Stomach (tissue), 9 donors: ENCODE measurements around the gene USP46. TPM values are rescaled to one million over a fixed set of nuclear protein-coding genes. Genes with fewer than 3 reads are reported as not detected.

Experiments used
- DNase-seq, 2 donors: peaks; one replicate each; pipeline versions ENCODE4 v3.0.0 to v3.0.0-alpha.2; 2013 to 2019
- H3K27ac ChIP-seq, 5 donors: fragments of 200-600 bp in 4 of 5; sonication (generic) in 4 of 5; one replicate each; pipeline ENCODE4 v1.5.1; 2013 to 2019; ENCODE audit warnings: mild to moderate bottlenecking in 1 of 5, moderate library complexity in 1 of 5
- H3K27me3 ChIP-seq, 3 donors: fragments of 200-600 bp; sonication (generic); one replicate each; pipeline ENCODE4 v1.5.1; 2017 to 2019; ENCODE audit warnings: mixed run types in 1 of 3
- H3K36me3 ChIP-seq, 4 donors: fragments of 200-600 bp; sonication (generic); 1 replicate in 3 of 4; 2 replicates in 1 of 4; pipeline ENCODE4 v1.5.1; 2016 to 2019
- H3K4me1 ChIP-seq, 4 donors: fragments of 200-600 bp; sonication (generic); one replicate each; pipeline ENCODE4 v1.5.1; 2016 to 2019
- H3K4me3 ChIP-seq, 4 donors: fragments of 200-600 bp; sonication (generic) in 3 of 4; one replicate each; pipeline ENCODE4 v1.5.1; 2016 to 2019; ENCODE audit warnings: mild to moderate bottlenecking in 1 of 4
- H3K9me3 ChIP-seq, 4 donors: fragments of 200-600 bp; sonication (generic); one replicate each; pipeline ENCODE4 v1.5.1; 2016 to 2019
- CTCF ChIP-seq, 7 experiments: fragments of 450-650 bp in 4 of 7; fragments of 200-600 bp in 3 of 7; sonication (generic) in 3 of 7; IDR thresholded peaks; one replicate each; pipeline ENCODE4 v1.5.1; 2016 to 2019; ENCODE audit warnings: antibody characterized with exemption in 7 of 7, control low read depth in 2 of 7, mild to moderate bottlenecking in 1 of 7
- EP300 ChIP-seq: sonication (generic); formaldehyde crosslinking; IDR thresholded peaks from one replicate; pipeline ENCODE4 v1.6.1; 2017; ENCODE audit warnings: antibody characterized with exemption
- POLR2A ChIP-seq, 4 donors: fragments of 450-650 bp; IDR thresholded peaks; one replicate each; pipeline ENCODE4 v1.6.1; 2016; ENCODE audit warnings: antibody characterized with exemption in 4 of 4, control low read depth in 2 of 4, mild to moderate bottlenecking in 1 of 4, moderate library complexity in 1 of 4
- POLR2AphosphoS5 ChIP-seq, 3 donors: sonication (generic); formaldehyde crosslinking; IDR thresholded peaks; one replicate each; pipeline ENCODE4 v1.6.1; 2016; ENCODE audit warnings: antibody characterized with exemption in 3 of 3
- WGBS, 5 donors: extraction: QIAGEN DNeasy Blood & Tissue Kit in 3 of 5; methylation state at CpG; one replicate each; pipeline versions ENCODE4 v1.1.5 to v1.1.7; 2013 to 2018; 5-methylcytosine and 5-hydroxymethylcytosine counted together
- intact Hi-C: fragments of 100-400 bp; cut with DNase I; formaldehyde crosslinking; loops from one replicate; pipeline ENCODE4 v1.15.1; 2023; ENCODE audit warnings: low total_unique reads
- polyA plus RNA-seq, 3 donors: library from polyadenylated mRNA; stranded (reverse); fragments of 200-250 nt; gene quantifications; one replicate each; pipeline ENCODE4 v1.2.3, GENCODE V29; 2013
- total RNA-seq, 5 donors: library from RNA; depleted of rRNA; stranded (reverse); fragments of >200 nt; gene quantifications; one replicate each; pipeline versions ENCODE4 v1.1.0 to v1.2.3, GENCODE V29; 2014 to 2016
- donor health status: healthy with polysubstance abuse.
- donor health status: Bipolar disorder and iron deficiency.
- donor health status: healthy.

USP46 gene
- total and polyA plus RNA-seq, 8 donors: 2.7 to 36.5 (median 7.0) TPM

GRCh38 chr4:52585379-52585778, 73.7 kb downstream of the USP46 start:
- H3K27ac ChIP-seq: no peak overlapping the region
- intact Hi-C loops: no loop called here
- no peaks in the 10 kb centered on the region for H3K36me3 ChIP-seq
- H3K9me3 ChIP-seq: no peaks in the 10 kb centered on the region
- TF ChIP-seq POLR2A (IDR thresholded peaks at IDR 0.05) (no peak), POLR2AphosphoS5 (IDR thresholded peaks at IDR 0.05) (no peak), EP300 (no peak), CTCF (IDR thresholded peaks at IDR 0.05) (no peak)
- no peak overlapping the region for H3K4me3 ChIP-seq
- WGBS, 5 donors: 68 to 80% (median 69%) methylated on average over 2 of the region's 2 CpGs
- no peaks in the 10 kb centered on the region for H3K4me1 ChIP-seq
- no peaks in the 10 kb centered on the region for H3K27me3 ChIP-seq
- no peak for DNase-seq

GRCh38 chr4:52579602-52580272, 79.4 kb downstream of the USP46 start:
- no peaks in the 10 kb centered on the region for H3K36me3 ChIP-seq
- no peaks in the 10 kb centered on the region for H3K4me1 ChIP-seq
- no peak for TF ChIP-seq CTCF (IDR thresholded peaks at IDR 0.05)
- TF ChIP-seq POLR2AphosphoS5 (IDR thresholded peaks at IDR 0.05): no peak
- TF ChIP-seq POLR2A (IDR thresholded peaks at IDR 0.05): no peak
- TF ChIP-seq EP300: no peak
- no peak for DNase-seq
- no peak overlapping the region for H3K27ac ChIP-seq
- H3K9me3 ChIP-seq: no peaks in the 10 kb centered on the region
- no peaks in the 10 kb centered on the region for H3K27me3 ChIP-seq
- intact Hi-C loops: no loop called here
- WGBS, 5 donors: 87 to 93% (median 89%) methylated on average over 4 of the region's 4 CpGs
- H3K4me3 ChIP-seq: no peak overlapping the region

- Histone ChIP-seq H3K27me3 (no peaks in the 10 kb centered on the region), H3K27ac (no peak overlapping the region), H3K4me3 (no peak overlapping the region), H3K9me3 (no peaks in the 10 kb centered on the region), H3K4me1 (peaks cover 0 to 6% (median 2%) of the 10 kb centered on the region in 4 donors), H3K36me3 (no peaks in the 10 kb centered on the region)
- no peak for DNase-seq
- intact Hi-C loops: no loop called here
- 77 to 100% (median 97%) methylated on average over 2 of the region's 2 CpGs for WGBS, 5 donors
- TF ChIP-seq EP300 (no peak), POLR2AphosphoS5 (IDR thresholded peaks at IDR 0.05) (no peak), CTCF (IDR thresholded peaks at IDR 0.05) (no peak), POLR2A (IDR thresholded peaks at IDR 0.05) (no peak)
These were observed 80.2 kb downstream of the USP46 start for GRCh38 chr4:52578951-52579350.

GRCh38 chr4:52577624-52577962, 81.5 kb downstream of the USP46 start:
- Histone ChIP-seq H3K27me3 (no peaks in the 10 kb centered on the region), H3K27ac (no peak overlapping the region), H3K4me3 (no peak overlapping the region), H3K36me3 (no peaks in the 10 kb centered on the region), H3K4me1 (peaks cover 0 to 13% (median 3%) of the 10 kb centered on the region in 4 donors), H3K9me3 (no peaks in the 10 kb centered on the region)
- intact Hi-C loops: no loop called here
- no peak for DNase-seq
- WGBS, 5 donors: 87 to 92% (median 89%) methylated on average over 4 of the region's 4 CpGs
- TF ChIP-seq EP300 (no peak), POLR2AphosphoS5 (IDR thresholded peaks at IDR 0.05) (no peak), POLR2A (IDR thresholded peaks at IDR 0.05) (no peak), CTCF (IDR thresholded peaks at IDR 0.05) (no peak)
